GM12891 (cell line): ENCODE measurements around the gene SSTR3.

Experiments
- DNase-seq: peaks from one replicate; pipeline ENCODE4 v3.0.0; 2011; ENCODE audit warnings: low spot score; ENCODE audit not compliant: insufficient read length
- FAIRE-seq: peaks from 2 replicates; lab custom pipeline; 2011; peaks lifted over from hg19 to GRCh38; lab: Jason Lieb, UNC
- PAX5 ChIP-seq: IDR thresholded peaks from 2 replicates; pipeline ENCODE4 v1.6.1; 2011; ENCODE audit warnings: low read length, moderate library complexity, mild to moderate bottlenecking; ENCODE audit not compliant: insufficient read depth, severe bottlenecking
- POLR2A ChIP-seq: IDR thresholded peaks from 2 replicates; pipeline ENCODE4 v1.6.1; 2011; ENCODE audit warnings: low read depth, low read length, control low read depth
- POLR2AphosphoS5 ChIP-seq: IDR thresholded peaks from 2 replicates; pipeline ENCODE4 v1.6.1; 2011; ENCODE audit warnings: low read depth, low read length, control low read depth
- POU2F2 ChIP-seq: IDR thresholded peaks from 2 replicates; pipeline ENCODE4 v1.6.1; 2011; ENCODE audit warnings: low read depth, mild to moderate bottlenecking, control low read depth, low read length, moderate library complexity
- SPI1 ChIP-seq: IDR thresholded peaks from 2 replicates; pipeline ENCODE4 v1.6.1; 2011; ENCODE audit warnings: low read depth, low read length, control low read depth
- TAF1 ChIP-seq: IDR thresholded peaks from 2 replicates; pipeline ENCODE4 v1.6.1; 2011; ENCODE audit warnings: low read depth, low read length, control low read depth

SSTR3 gene

GRCh38 chr22:37210041-37210803, 2.1 kb downstream of the SSTR3 start:
- DNase-seq: no peak
- FAIRE-seq: no peak
- no peak for TF ChIP-seq TAF1

GRCh38 chr22:37209140-37209845, 3.0 kb downstream of the SSTR3 start:
- TF ChIP-seq TAF1: no peak
- TF ChIP-seq PAX5: no peak
- TF ChIP-seq SPI1: no peak
- TF ChIP-seq POU2F2: no peak
- no peak for TF ChIP-seq POLR2AphosphoS5
- TF ChIP-seq POLR2A: no peak
- DNase-seq (no peak), FAIRE-seq (no peak)

GRCh38 chr22:37208401-37209139, 3.7 kb downstream of the SSTR3 start:
- no peak for FAIRE-seq
- TF ChIP-seq POLR2A: no peak
- TF ChIP-seq PAX5: no peak
- TF ChIP-seq TAF1: no peak
- TF ChIP-seq POLR2AphosphoS5: no peak
- TF ChIP-seq SPI1: no peak
- no peak for TF ChIP-seq POU2F2
- DNase-seq: no peak

- TF ChIP-seq POU2F2: no peak
- no peak for TF ChIP-seq PAX5
These were observed 4.3 kb downstream of the SSTR3 start for GRCh38 chr22:37207981-37208380.

GRCh38 chr22:37206841-37207821, 5.1 kb downstream of the SSTR3 start:
- no peak for TF ChIP-seq PAX5
- no peak for TF ChIP-seq POLR2AphosphoS5
- TF ChIP-seq POLR2A: no peak
- no peak for TF ChIP-seq POU2F2
- TF ChIP-seq SPI1: no peak
- no peak for TF ChIP-seq TAF1
- FAIRE-seq (no peak), DNase-seq (no peak)

More at GRCh38 chr22:37207981-37208380, 4.3 kb downstream of the SSTR3 start:
- FAIRE-seq: no peak
- DNase-seq: no peak

GRCh38 chr22:37206118-37206840, 6.0 kb downstream of the SSTR3 start:
- no peak for FAIRE-seq
- TF ChIP-seq POLR2AphosphoS5 (no peak), POU2F2 (no peak)
- DNase-seq: no peak

GRCh38 chr22:37205046-37205445, 7.2 kb downstream of the SSTR3 start:
- no peak for DNase-seq
- FAIRE-seq: no peak
- TF ChIP-seq POLR2A (no peak), POLR2AphosphoS5 (no peak), TAF1 (no peak), SPI1 (no peak), PAX5 (no peak), POU2F2 (no peak)

GRCh38 chr22:37204045-37204655, 8.1 kb downstream of the SSTR3 start:
- FAIRE-seq (no peak), DNase-seq (no peak)
- no peak for TF ChIP-seq POLR2A
- TF ChIP-seq PAX5: no peak
- TF ChIP-seq SPI1: no peak
- no peak for TF ChIP-seq POU2F2
- no peak for TF ChIP-seq POLR2AphosphoS5
- TF ChIP-seq TAF1: no peak
